Fibroblast of villous mesenchyme (primary cell): ENCODE measurements around the gene GSG1L. TPM values are rescaled to one million over a fixed set of nuclear protein-coding genes. Genes with fewer than 3 reads are reported as not detected.

Source experiments
- DNase-seq: peaks from one replicate; pipeline ENCODE4 v3.0.0-alpha.2; 2010; ENCODE audit warnings: low read depth
- H3K4me3 ChIP-seq: 2 replicates; pipeline ENCODE4 v1.5.1; 2011; ENCODE audit warnings: low read depth, mild to moderate bottlenecking, low read length
- CTCF ChIP-seq: IDR thresholded peaks from 2 replicates; pipeline ENCODE4 v1.5.1; 2012; ENCODE audit warnings: low read depth, mild to moderate bottlenecking, low read length; ENCODE audit not compliant: insufficient read depth
- total RNA-seq: library from RNA; depleted of rRNA; stranded (reverse); fragments of >200 nt; gene quantifications from 2 replicates; pipeline ENCODE4 v1.2.3, GENCODE V29; 2012

GSG1L gene
- total RNA-seq, 1 donor, result not detected

- TF ChIP-seq CTCF, result no peak
- H3K4me3 ChIP-seq, result no peak overlapping the region
- no peak for DNase-seq
Observed at GRCh38 chr16:27843800-27844199, 219.7 kb downstream of the GSG1L start.

DNA sequence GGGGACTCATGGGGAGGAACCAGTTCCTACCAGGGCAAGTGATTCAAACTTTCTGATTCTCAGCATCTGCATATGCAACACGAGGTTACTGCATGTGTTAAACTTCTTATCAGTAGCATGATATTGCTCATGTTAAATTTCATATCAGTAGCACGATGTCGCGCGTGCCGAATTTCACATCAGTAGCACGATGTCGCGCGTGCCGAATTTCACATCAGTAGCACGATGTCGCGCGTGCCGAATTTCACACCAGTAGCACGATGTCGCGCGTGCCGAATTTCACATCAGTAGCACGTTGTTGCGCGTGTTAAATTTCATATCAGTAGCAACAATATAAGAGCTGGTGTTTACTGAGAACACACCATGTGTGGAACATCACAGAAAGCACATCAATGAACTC lies 221.6 kb downstream of the GSG1L start:
- TF ChIP-seq CTCF, result no peak
- DNase-seq, result no peak

GRCh38 chr16:27841061-27841801 lies 222.3 kb downstream of the GSG1L start:
- H3K4me3 ChIP-seq, result no peak overlapping the region
- no peak for TF ChIP-seq CTCF
- DNase-seq, result no peak

More for the DNA sequence above, 221.6 kb downstream of the GSG1L start:
- H3K4me3 ChIP-seq, result no peak overlapping the region

- no peak for DNase-seq
- no peak overlapping the region for H3K4me3 ChIP-seq
- no peak for TF ChIP-seq CTCF
Observed at GRCh38 chr16:27840311-27841060, 223.0 kb downstream of the GSG1L start.

- no peak overlapping the region for H3K4me3 ChIP-seq
- no peak for DNase-seq
- no peak for TF ChIP-seq CTCF
Observed at GRCh38 chr16:27839419-27839818, 224.1 kb downstream of the GSG1L start.

DNA sequence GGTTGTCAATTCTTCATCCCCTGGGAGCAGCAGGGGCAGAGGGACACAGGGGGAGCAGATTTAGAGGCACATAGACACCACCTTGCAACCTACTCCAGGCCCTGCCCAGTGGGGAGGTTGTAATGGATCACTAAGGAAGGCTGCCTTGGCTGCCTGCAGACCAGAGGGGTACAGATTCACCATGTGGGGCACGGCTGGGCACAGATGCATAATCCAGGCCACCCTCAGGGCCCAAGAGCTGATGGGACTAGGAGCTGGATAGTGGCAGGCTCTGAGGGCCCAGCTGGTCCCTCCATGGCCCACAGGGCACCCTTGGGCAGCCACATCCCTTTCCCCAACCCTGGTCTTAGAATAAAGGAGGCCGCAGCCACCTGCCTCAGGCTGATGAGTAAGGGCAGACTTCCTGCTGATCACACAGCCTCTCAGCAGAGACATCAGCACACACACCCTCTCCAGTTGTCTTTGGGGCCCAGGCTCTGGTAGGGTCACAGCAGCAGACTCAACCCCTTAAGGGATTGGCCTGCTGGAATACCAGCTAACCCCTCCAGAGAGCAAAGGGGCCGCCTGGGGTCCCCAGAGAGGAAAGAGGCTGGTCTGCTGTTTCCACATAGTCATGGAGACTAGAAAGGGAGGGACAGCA lies 224.9 kb downstream of the GSG1L start:
- DNase-seq, result no peak
- no peak for TF ChIP-seq CTCF
- H3K4me3 ChIP-seq, result no peak overlapping the region
